Measurements from ENCODE around the gene ERBB4.
"Not testable (repeated sequence)": the region's sequence is repeated elsewhere in the genome, so short reads cannot be mapped to it uniquely, and the experiment has no call there.

Gene ERBB4

DNA sequence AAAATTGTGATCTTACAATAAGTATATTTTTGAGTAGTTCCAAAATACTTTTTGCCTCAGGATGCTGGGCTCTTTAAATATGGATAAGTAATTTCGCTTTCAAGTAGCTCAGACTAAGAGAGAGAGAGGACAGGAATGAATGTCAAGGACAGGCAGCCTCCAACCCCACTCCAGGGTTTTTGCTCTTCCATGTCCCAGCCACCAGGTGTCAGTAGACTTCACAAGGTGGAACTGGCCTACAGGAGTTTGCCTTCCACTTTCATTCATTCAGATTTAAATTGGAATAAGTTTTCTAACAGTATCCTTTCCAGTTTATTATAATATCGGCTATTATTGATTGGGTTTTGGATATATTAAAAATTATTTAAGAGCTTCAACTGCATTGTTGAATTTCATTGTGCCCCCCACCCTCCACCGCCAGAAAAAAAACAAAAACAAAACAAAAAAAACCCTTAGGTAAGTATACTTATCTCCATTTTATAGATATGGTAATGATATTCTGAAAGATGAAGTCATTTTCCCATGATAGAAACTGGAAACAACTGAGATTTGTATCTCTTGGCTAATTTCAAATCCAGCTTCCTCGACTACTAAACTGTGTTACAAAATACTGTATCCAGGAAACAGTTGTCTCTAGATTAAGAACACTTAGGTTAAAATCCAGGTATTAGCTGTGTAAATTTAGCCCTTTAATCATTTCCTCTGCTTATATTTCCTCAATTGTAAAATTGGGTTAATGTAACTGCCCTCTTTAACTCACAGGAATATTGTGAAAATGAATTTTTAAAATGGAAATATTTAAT, 793.1 kb downstream of the ERBB4 start:
- H3K9ac ChIP-seq, result no peak overlapping the region
- no peaks in the 10 kb centered on the region for H3K36me3 ChIP-seq
- H3K4me1 ChIP-seq, result no peaks in the 10 kb centered on the region
- no peak overlapping the region for H3K4me3 ChIP-seq
- H3K27me3 ChIP-seq, result no peaks in the 10 kb centered on the region
- H3K4me2 ChIP-seq, result no peak overlapping the region
- H4K20me1 ChIP-seq, result no peaks in the 10 kb centered on the region
- no peak for TF ChIP-seq Cebpa-rat (IDR thresholded peaks at IDR 0.05)
- no peaks in the 10 kb centered on the region for H3K9me3 ChIP-seq
- H3K27ac ChIP-seq, result no peak overlapping the region

DNA sequence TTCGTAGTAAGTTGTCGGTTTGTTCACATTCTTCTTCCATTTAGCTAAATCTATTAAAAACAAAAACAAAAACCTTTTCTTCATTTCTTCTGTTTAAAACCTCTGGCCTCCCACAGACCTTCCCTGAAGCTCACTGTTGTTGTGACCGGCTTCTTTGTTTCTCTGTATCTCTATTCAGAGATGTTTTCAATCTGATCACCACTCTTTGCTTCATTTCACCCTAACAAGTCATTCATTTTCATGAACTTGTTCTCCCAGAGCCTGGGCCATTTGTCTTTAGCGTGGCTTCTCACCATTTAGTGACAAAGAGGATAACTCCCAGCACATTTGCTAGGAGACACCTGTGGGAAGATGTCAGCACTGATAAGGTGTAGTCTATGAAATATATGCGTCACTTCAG, 794.2 kb downstream of the ERBB4 start:
- Histone ChIP-seq H3K27ac (no peak overlapping the region), H3K4me3 (no peak overlapping the region), H3K27me3 (no peaks in the 10 kb centered on the region), H3K36me3 (no peaks in the 10 kb centered on the region), H3K9me3 (no peaks in the 10 kb centered on the region), H3K4me1 (no peaks in the 10 kb centered on the region), H4K20me1 (no peaks in the 10 kb centered on the region), H3K9ac (no peak overlapping the region), H3K4me2 (no peak overlapping the region)
- no peak for TF ChIP-seq Cebpa-rat (IDR thresholded peaks at IDR 0.05)

DNA sequence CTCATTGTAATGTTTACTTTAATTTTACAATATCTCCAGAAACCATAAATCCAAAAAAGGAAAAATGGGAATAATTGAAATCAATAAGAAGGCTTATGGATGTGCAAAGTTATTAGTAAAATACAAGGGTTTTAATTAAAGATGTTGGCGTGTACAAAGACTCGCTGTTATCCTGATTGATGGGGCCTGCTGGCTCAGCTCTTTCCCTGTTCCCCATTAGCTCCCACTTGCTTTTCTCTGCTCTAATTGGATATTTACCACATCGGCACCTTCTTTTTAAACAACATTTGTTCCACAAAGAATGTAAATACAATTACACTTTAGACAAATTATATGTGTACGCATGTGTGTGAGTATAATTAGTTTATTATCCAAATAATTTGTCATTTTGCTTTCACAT, 796.6 kb downstream of the ERBB4 start:
- Histone ChIP-seq H3K4me1 (no peaks in the 10 kb centered on the region), H3K27me3 (no peaks in the 10 kb centered on the region)

DNA sequence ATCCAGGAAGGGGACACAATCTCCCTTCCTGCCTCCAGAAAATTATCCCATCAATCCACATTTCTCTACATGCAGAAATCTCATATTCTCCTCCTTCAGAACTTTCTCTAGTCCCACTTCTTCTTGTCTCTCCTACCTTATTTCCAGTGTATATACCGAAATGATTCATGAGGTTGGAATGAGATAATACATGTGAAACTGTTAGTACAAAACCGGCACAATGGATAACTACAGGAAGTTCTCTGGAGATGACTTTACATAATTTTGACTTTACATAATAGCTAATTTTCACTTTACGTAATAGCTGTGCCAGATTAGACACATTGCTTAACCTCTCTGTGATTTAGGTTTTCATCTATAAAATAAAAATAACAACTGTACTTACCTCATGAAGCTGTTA, 801.3 kb downstream of the ERBB4 start:
- no peaks in the 10 kb centered on the region for H4K20me1 ChIP-seq
- H3K9me3 ChIP-seq, result no peaks in the 10 kb centered on the region
- H3K4me3 ChIP-seq, result no peak overlapping the region
- no peaks in the 10 kb centered on the region for H3K36me3 ChIP-seq
- no peaks in the 10 kb centered on the region for H3K4me1 ChIP-seq
- TF ChIP-seq Cebpa-rat (IDR thresholded peaks at IDR 0.05), result no peak
- no peaks in the 10 kb centered on the region for H3K27me3 ChIP-seq
- H3K27ac ChIP-seq, result no peak overlapping the region
- no peak overlapping the region for H3K4me2 ChIP-seq
- no peak overlapping the region for H3K9ac ChIP-seq

More for the DNA sequence above, 796.6 kb downstream of the ERBB4 start:
- TF ChIP-seq Cebpa-rat (IDR thresholded peaks at IDR 0.05), result no peak
- Histone ChIP-seq H3K4me3 (no peak overlapping the region), H3K9ac (no peak overlapping the region), H3K4me2 (no peak overlapping the region), H3K27ac (no peak overlapping the region), H4K20me1 (no peaks in the 10 kb centered on the region), H3K9me3 (no peaks in the 10 kb centered on the region), H3K36me3 (no peaks in the 10 kb centered on the region)

DNA sequence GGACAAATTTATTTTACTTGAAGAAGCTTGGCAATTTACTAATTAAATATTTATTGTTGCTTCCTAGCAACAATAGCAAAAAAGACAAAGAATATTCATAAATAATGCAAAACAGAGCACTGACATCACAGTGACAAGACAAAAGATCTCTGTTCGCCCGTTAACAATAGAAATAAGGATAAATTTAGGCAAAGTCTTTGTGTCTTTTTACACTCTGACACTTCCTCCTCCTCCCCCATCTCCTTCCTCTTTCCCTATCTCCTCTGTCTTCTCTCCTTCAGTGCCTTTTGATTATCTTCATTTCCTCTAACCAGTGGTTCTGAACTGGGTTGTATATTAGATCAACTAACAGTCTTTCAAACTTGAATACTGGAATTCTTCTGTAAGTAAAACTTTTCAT, 808.4 kb downstream of the ERBB4 start:
- Histone ChIP-seq H3K9ac (no peak overlapping the region), H3K4me1 (peaks cover 7% of the 10 kb centered on the region; the same call in 1 of the 2 replicates), H3K4me3 (no peak overlapping the region), H3K9me3 (no peaks in the 10 kb centered on the region), H3K27me3 (no peaks in the 10 kb centered on the region), H3K27ac (no peak overlapping the region), H3K36me3 (no peaks in the 10 kb centered on the region), H3K4me2 (peak overlapping the region; percentile 43), H4K20me1 (no peaks in the 10 kb centered on the region)
- no peak for TF ChIP-seq Cebpa-rat (IDR thresholded peaks at IDR 0.05)

DNA sequence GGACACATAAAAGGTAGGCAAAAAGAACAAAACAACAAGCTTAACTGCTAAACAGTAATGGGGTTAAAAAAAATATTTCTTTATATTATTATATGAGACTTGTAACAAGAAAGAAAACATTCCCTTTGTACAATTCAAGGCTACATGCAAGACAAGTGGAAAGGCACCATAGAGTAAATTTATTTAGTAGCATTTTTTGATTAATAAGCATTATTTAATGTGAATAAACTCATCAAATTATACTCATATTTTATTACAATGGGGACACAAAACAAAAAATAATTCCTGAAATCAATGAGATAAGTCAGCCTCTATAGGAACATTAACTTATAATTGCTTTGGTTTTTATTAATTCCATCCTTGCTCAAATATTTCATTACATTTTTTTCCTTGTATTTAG, 809.2 kb downstream of the ERBB4 start:
- H3K36me3 ChIP-seq, result no peaks in the 10 kb centered on the region

DNA sequence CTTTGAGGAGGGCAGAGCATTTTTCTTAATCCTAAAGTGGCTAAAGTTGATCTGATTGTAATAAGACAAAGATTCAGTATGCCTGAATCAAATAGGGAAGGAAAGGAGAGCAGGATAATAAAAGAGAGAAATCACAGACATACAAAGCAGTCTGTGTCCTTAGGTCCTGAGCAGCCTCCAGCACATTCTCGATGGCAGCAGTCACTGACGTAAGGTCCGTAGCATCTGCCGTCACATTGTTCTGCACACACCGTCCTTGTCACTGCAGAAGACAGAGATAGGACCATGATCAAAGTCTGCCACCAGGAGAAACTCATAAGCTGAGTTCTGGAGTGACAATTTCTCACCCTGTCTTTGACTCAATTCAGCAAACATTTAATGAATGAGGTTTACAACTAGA, 813.7 kb downstream of the ERBB4 start:
- Histone ChIP-seq H4K20me1 (no peaks in the 10 kb centered on the region), H3K4me2 (no peak overlapping the region), H3K9ac (no peak overlapping the region), H3K4me1 (peaks cover 7% of the 10 kb centered on the region; the same call in 1 of the 2 replicates), H3K36me3 (no peaks in the 10 kb centered on the region), H3K9me3 (no peaks in the 10 kb centered on the region), H3K4me3 (no peak overlapping the region), H3K27ac (no peak overlapping the region), H3K27me3 (no peaks in the 10 kb centered on the region)
- TF ChIP-seq Cebpa-rat (IDR thresholded peaks at IDR 0.05), result no peak

More for the DNA sequence above, 809.2 kb downstream of the ERBB4 start:
- Histone ChIP-seq H3K27ac (no peak overlapping the region), H3K27me3 (no peaks in the 10 kb centered on the region), H3K9me3 (no peaks in the 10 kb centered on the region), H4K20me1 (no peaks in the 10 kb centered on the region), H3K4me3 (no peak overlapping the region), H3K4me2 (no peak overlapping the region), H3K9ac (no peak overlapping the region), H3K4me1 (peaks cover 7% of the 10 kb centered on the region; the same call in 1 of the 2 replicates)
- TF ChIP-seq Cebpa-rat (IDR thresholded peaks at IDR 0.05), result no peak

DNA sequence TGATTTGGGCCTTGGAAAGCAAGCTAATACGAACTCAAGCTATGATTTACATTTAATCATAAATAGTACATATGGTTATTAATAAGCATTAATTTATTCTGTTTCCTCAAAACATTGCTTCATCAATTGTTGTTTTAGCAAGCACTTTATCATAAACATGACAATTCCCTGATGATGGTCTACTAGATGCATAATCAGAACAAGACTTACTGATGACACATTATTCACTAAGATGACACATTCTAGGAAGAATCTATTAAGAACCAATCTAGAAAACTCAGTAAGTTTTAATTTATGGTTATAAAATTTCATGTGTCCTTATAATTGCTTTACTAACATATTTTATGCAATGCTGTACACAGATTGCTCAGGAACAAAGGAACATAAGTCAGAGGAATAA, 815.2 kb downstream of the ERBB4 start:
- no peak for TF ChIP-seq Cebpa-rat (IDR thresholded peaks at IDR 0.05)
- Histone ChIP-seq H3K27me3 (no peaks in the 10 kb centered on the region), H3K9ac (no peak overlapping the region), H3K9me3 (no peaks in the 10 kb centered on the region), H3K4me1 (peaks cover 7% of the 10 kb centered on the region; the same call in 1 of the 2 replicates), H3K4me3 (no peak overlapping the region), H3K27ac (no peak overlapping the region), H3K36me3 (no peaks in the 10 kb centered on the region), H4K20me1 (no peaks in the 10 kb centered on the region), H3K4me2 (no peak overlapping the region)

DNA sequence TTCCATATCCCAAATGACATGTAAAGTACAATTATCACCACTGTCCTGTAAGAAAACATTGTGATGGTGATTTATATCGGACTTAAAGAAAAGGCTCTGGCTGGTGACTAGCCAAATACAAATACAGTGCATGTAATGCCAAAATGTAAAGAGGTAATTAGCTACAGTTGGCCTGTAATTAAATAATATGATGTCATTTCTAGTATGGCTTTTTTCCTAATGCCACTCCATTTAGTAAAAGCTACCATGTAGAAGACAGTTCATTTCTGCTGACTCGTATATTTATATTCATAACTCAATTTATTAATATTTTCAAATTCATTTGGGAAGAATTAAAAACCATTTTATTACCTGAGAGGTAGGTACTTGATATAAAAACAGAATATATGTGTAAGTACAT, 815.7 kb downstream of the ERBB4 start:
- no peak overlapping the region for H3K4me2 ChIP-seq
- no peaks in the 10 kb centered on the region for H3K36me3 ChIP-seq
- peaks cover 7% of the 10 kb centered on the region; the same call in 1 of the 2 replicates for H3K4me1 ChIP-seq
- H3K4me3 ChIP-seq, result no peak overlapping the region
- no peak overlapping the region for H3K27ac ChIP-seq
- H3K27me3 ChIP-seq, result no peaks in the 10 kb centered on the region
- no peaks in the 10 kb centered on the region for H4K20me1 ChIP-seq
- TF ChIP-seq Cebpa-rat (IDR thresholded peaks at IDR 0.05), result no peak
- no peaks in the 10 kb centered on the region for H3K9me3 ChIP-seq
- no peak overlapping the region for H3K9ac ChIP-seq

DNA sequence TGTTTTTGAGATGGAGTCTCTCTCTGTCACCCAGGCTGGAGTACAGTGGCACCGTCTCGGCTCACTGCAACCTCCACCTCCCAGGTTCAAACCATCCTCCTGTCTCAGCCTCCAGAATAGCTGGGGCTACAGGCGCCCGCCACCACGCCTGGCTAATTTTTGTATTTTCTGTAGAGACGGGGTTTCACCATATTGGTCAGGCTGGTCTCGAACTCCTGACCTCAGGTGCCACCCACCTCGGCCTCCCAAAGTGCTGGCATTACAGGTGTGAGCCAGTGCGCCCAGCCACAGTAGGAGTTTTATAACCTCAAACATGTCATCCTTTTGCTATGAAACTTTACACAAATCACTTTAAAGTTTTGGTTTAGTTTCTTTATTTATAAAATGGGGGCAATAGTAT, 816.7 kb downstream of the ERBB4 start:
- H3K4me3 ChIP-seq, H3K27ac ChIP-seq, H4K20me1 ChIP-seq, H3K4me2 ChIP-seq, H3K9me3 ChIP-seq, H3K36me3 ChIP-seq, H3K4me1 ChIP-seq, H3K9ac ChIP-seq, H3K27me3 ChIP-seq: not testable (repeated sequence)

All from BLaER1 (cell line).